Activated CD8-positive, alpha-beta memory T cell treated with anti-CD3 and anti-CD28 coated beads, Interleukin-2, amount 50 U/mL, for 1 hour (primary cell): ENCODE data around the gene ATG2B.
A peak's percentile ranks its signal among the peaks of the same experiment; 100 is the strongest.

ENCODE experiments used
- DNase-seq: peaks from one replicate; pipeline ENCODE4 v3.0.0-alpha.2; 2020; ENCODE audit errors: extremely low read depth

ATG2B gene

GRCh38 chr14:96309133-96309895 lies 53.8 kb downstream of the ATG2B start:
- no peak for DNase-seq

DNA sequence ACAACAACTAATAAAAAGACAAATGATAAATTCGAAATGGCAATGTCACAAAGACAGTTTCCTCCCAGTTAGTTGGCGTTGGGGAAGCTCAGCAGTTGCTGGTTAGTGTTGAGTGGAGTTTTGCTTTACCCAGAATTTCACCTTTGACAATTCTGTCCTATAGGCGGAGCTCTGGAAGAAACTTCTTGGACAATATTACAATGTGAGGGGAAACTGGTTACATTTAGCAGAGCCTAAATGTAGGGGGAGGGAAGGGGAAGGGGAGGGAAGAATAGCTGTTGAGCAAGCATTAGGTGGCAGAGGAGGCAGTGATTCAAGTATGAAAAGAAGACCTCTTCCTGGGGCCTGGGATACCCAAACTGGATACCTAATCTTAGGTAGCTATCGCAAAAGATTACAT lies 55.7 kb downstream of the ATG2B start:
- DNase-seq, result no peak

DNA sequence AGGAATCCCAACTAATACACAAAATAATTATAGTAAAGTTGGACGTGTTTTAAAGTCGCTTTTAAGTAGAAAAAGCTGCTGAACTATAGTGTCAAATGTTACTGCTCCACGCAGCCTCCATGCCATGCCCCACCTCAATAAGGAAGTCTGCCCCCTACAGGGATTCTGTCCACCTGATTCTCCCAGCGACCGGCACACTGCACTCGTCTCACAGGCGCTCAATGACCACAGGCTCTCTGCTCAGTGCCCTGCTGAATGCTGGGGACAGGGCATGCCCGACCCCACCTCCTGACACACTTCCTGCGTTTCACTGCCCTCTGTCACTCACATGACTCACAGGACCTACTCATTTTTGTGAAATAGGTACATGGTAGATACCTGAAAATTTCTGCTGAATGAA lies 58.2 kb downstream of the ATG2B start:
- DNase-seq, result no peak

DNA sequence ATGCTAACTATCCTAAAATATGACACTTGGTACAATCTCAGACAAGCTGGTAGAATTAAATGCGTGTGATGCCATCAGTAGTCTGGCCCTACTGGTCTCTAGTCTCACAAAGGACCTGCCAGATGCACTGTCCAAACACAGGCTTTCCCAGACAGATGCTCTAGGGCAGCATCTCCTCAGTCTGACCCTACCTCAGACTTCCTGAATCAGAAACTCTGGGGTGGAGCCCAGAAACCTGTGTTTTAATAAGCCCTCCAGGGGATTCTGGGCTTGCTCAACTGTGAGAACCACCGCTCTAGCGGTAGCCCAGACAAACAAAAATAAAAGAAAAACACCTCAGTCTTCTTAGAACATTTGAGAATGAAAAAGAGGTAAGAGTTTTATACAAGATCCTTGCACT lies 59.2 kb downstream of the ATG2B start:
- DNase-seq, result no peak

DNA sequence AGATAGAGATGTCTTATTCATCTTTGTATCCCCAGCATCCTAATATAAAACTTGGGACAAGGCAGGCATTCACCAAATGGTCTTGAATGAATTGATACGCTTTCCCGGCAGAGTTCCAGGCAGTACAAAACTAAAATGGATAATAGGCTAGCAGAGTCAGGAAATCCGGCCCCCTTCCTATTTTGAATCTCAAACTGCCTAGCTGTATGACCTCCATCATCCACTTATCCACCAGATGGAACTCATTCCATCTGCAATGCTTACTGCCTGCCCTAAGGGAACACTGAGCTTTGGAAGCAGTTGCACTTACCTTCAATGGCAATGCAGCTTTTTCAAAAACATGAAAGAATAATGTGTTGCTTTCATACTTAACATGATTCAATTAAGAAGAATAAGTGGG lies 63.7 kb downstream of the ATG2B start:
- DNase-seq, result no peak

- DNase-seq, result no peak
These were observed 65.1 kb downstream of the ATG2B start for GRCh38 chr14:96297997-96298515.

- no peak for DNase-seq
These were observed 66.1 kb downstream of the ATG2B start for GRCh38 chr14:96297000-96297399.

DNA sequence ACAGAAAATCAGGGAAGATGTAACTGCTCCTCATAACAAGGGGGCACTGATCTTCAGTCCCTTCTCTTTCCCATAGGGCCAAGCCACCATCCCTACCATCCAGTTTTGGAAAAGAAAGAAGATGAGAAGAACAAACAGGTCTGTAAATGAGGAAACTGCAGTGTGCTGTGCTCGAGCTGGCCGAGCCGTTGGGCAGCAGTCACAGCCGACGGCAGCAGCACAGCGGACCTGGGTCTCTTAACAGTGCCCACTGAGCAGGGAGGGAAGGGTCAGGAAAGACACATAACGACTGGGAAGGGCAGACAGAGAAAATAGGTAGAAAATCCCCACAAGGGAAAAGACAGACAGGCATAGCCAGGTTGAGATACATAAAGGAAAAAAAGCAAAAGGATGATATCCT lies 68.9 kb downstream of the ATG2B start:
- DNase-seq, result no peak

DNA sequence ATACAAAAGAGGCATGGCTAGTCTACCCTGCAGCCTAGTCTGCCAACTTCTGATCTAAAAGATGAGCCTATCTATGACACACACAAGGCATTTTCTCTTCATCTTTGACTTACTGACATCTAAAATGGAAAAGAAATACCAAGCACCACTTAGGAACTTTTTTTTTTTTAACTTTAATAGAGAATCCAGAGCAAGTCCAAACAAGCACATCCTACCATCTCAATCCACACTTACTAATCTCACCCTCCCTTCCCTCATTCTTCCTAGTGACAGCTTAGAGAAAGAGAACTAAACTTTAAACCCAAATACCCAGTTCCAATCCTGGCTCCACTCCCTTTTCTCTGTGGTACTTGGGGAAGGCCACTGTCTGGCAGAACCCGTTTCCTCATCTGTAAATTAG lies 75.3 kb downstream of the ATG2B start:
- no peak for DNase-seq

GRCh38 chr14:96286251-96286650 lies 76.9 kb downstream of the ATG2B start:
- DNase-seq, result no peak

GRCh38 chr14:96285667-96286066 lies 77.5 kb downstream of the ATG2B start:
- no peak for DNase-seq

DNA sequence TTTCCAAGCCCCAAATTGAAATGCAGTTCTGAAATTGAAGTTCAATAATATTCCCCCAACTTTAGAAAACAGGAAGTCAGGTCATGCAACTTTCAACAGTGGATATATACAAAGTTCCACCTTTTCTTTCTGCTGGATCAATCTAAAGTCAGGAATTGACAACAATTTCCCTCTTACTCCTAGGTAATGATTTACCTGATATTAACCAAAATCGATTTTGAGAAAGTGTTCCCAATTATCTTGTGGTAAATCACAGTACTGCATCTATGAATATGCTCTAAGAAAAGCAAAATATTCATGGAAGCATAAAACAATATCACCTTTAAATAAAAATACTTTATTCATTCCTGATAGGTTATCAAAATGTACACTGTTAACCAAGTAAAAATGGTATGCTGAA lies 78.7 kb downstream of the ATG2B start:
- no peak for DNase-seq

- no peak for DNase-seq
These were observed 79.1 kb downstream of the ATG2B start for GRCh38 chr14:96284008-96284407.

- DNase-seq, result no peak
These were observed 81.7 kb downstream of the ATG2B start for GRCh38 chr14:96281486-96281885.

DNA sequence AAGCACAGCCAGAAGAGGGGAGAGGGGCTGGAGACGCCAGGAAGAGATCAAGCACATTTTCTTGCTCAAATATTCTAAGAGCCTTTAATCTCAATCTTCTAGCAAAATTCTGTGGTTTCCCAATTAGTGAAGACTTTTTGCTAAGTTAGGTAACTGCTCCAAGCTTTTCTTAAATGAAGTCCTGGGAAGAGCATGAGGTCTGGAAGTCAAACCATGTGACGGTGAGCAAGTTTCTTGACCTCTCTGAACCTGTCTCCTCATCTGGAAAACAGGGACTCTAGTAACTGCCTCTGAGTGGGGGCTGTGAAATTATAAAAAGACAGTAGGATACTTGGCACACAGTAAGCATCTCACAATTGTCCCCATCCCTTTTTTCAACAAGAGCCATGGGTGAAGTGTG lies 83.0 kb downstream of the ATG2B start:
- DNase-seq, result no peak

DNA sequence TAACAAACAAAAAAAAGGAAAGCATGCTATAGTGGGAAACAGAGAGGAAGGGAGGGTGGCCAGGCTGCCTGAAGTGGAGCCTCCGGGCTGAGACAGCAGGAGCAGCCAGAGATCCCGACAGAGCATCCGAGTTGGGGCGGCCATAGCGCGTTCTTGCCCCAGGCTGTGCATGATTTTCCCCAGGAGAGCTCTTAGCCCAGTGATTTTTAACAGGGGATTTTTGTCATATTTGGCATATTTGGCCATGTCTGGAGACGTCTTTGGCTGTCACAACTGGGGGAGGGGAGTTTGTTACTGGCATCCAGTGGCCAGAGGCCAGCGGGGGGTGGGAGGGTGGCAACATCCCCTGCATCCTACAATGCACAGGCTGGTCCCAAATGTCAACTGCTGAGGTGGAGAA lies 83.6 kb downstream of the ATG2B start:
- no peak for DNase-seq

DNA sequence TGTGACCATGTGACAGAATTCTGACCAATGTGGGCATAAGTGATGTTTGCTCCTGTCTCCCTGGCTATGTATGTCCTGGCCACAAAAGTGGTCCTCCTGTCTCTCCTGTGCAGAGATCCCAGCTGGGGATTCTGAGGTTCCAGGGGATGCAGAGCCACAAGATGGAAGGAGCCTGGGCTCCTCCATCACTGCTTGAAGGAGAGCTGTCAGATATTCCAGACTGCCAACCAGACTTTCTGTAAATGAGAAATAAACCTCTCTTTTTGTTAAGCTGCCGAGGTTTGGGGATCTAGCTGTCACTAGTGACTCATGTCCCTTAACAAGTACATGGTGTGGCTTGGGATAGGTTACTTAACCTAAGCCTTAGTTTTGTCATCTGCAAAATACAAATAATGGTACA lies 85.3 kb downstream of the ATG2B start:
- DNase-seq, result no peak

- peak; percentile 11 for DNase-seq
These were observed 87.7 kb downstream of the ATG2B start for GRCh38 chr14:96275177-96276112.

- DNase-seq, result no peak
These were observed 88.6 kb downstream of the ATG2B start for GRCh38 chr14:96274543-96274942.

- no peak for DNase-seq
These were observed 89.0 kb downstream of the ATG2B start for GRCh38 chr14:96274122-96274521.

GRCh38 chr14:96273629-96274028 lies 89.5 kb downstream of the ATG2B start:
- DNase-seq, result no peak

DNA sequence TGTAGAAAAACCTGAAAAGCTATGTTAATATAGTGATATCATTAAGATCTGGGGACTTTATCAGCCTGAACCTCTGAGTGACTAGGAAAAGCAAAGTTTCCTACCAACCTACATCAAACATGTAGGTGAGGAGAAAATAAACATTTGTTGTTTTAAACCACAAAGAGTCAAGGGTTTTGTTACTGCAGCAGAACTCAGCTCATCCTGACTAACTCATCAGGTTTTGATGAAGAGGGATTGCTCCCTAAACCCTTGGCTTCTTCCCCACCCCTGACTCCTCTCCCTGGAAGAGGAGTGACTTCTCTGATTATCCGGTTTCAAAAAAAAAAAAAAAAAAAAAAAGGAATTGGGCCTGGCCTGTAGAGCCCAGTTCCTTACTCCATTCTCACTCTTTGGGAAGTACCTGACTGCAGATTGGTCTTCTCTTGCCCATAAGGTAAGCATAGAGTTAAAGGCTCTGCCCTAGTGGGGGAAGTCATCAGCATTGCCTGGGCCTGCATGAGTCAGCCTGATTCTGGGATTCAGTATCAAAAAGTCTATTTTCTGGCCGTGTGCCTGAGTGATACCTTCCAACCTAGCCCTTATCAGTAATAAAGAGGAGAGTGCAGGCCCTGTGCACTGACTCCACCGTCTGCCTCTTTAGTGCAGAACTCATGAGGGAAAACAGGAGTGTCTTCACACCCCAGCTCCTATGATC lies 90.2 kb downstream of the ATG2B start:
- no peak for DNase-seq
